GM18520 (cell line): ENCODE data around the gene PFKP.

Experiments used
- ATAC-seq: cut with Tn5 transposase; IDR thresholded peaks from one replicate; pipeline ENCODE4 v1.9.1; 2021; ENCODE audit not compliant: unreplicated experiment

PFKP gene

GRCh38 chr10:3110782-3111620 lies 43.7 kb downstream of the PFKP start:
- ATAC-seq, result no peak

GRCh38 chr10:3111621-3112163 lies 44.3 kb downstream of the PFKP start:
- ATAC-seq, result no peak

GRCh38 chr10:3113343-3113720 lies 46.0 kb downstream of the PFKP start:
- ATAC-seq, result no peak

GRCh38 chr10:3115685-3116084 lies 48.3 kb downstream of the PFKP start:
- no peak for ATAC-seq

GRCh38 chr10:3116508-3117100 lies 49.3 kb downstream of the PFKP start:
- ATAC-seq, result no peak

GRCh38 chr10:3117486-3117885 lies 50.1 kb downstream of the PFKP start:
- no peak for ATAC-seq

- no peak for ATAC-seq
Observed at GRCh38 chr10:3118641-3119091, 51.3 kb downstream of the PFKP start.

GRCh38 chr10:3119796-3120459 lies 52.6 kb downstream of the PFKP start:
- no peak for ATAC-seq

GRCh38 chr10:3122034-3122433 lies 54.7 kb downstream of the PFKP start:
- no peak for ATAC-seq

- no peak for ATAC-seq
Observed at GRCh38 chr10:3122486-3123205, 55.3 kb downstream of the PFKP start.

GRCh38 chr10:3123571-3124411 lies 56.4 kb downstream of the PFKP start:
- no peak for ATAC-seq

GRCh38 chr10:3124412-3125175 lies 57.2 kb downstream of the PFKP start:
- no peak for ATAC-seq

- no peak for ATAC-seq
Observed at GRCh38 chr10:3125527-3126170, 58.3 kb downstream of the PFKP start.

- ATAC-seq, result no peak
Observed at GRCh38 chr10:3126249-3126648, 58.9 kb downstream of the PFKP start.

GRCh38 chr10:3126741-3127346 lies 59.5 kb downstream of the PFKP start:
- no peak for ATAC-seq

GRCh38 chr10:3127921-3128320 lies 60.6 kb downstream of the PFKP start:
- ATAC-seq, result no peak

- ATAC-seq, result no peak
Observed at GRCh38 chr10:3128379-3129130, 61.2 kb downstream of the PFKP start.
